Measurements from ENCODE around the gene RSPO3.
"Not testable (repeated sequence)": the region's sequence is repeated elsewhere in the genome, so short reads cannot be mapped to it uniquely, and the experiment has no call there.

The RSPO3 gene

DNA sequence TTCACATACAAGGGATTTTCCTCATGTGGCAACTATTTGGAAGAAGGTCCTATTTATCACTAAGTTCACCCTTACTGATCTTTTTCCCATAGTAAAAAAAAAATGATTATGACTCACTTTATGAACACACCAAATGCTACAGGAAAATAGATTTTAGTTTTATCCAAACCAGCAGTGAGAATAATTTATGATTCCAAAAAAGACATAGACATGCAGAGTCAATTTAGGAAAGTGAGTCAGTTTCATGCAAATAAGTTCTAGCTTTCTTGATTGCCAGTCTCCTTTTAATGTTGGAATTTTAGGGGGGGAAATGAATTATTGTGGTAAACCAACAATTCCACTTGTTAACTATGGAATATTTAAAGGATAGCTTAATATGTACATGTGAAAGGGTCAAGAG lies 84.2 kb downstream of the RSPO3 start:
- H3K27ac ChIP-seq, result no peak overlapping the region
- TF ChIP-seq CTCF (conservative IDR thresholded peaks at IDR 0.05), result no peak

GRCh38 chr6:127204281-127204680 lies 85.8 kb downstream of the RSPO3 start:
- TF ChIP-seq CTCF (conservative IDR thresholded peaks at IDR 0.05), result no peak
- H3K27ac ChIP-seq, result no peak overlapping the region

DNA sequence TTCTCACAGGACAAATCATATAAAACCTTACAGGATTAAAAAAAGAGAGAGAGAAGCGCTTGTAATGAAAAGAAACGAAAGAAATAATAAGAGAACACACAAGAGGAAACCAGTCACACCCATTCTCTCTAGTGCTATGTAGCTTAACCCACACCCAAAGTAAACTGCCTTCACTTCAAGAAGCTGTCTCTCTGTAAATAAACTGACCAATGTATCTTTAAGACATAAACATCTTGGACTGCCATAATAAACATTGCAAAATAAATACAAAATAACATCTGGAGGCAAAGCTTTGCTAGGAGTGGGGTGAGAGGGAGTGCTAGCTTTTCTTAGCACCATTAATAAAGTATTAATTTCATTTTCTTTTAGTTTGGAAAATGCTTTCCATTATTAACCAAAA lies 86.6 kb downstream of the RSPO3 start:
- H3K27ac ChIP-seq, result no peak overlapping the region
- no peak for TF ChIP-seq CTCF (conservative IDR thresholded peaks at IDR 0.05)

GRCh38 chr6:127206531-127207095 lies 88.1 kb downstream of the RSPO3 start:
- no peak overlapping the region for H3K27ac ChIP-seq
- no peak for TF ChIP-seq CTCF (conservative IDR thresholded peaks at IDR 0.05)

GRCh38 chr6:127207591-127208120 lies 89.2 kb downstream of the RSPO3 start:
- H3K27ac ChIP-seq, result no peak overlapping the region
- TF ChIP-seq CTCF (conservative IDR thresholded peaks at IDR 0.05), result no peak

- TF ChIP-seq CTCF (conservative IDR thresholded peaks at IDR 0.05), result no peak
- H3K27ac ChIP-seq, result no peak overlapping the region
Measured at GRCh38 chr6:127210725-127211124, 92.3 kb downstream of the RSPO3 start.

- no peak overlapping the region for H3K27ac ChIP-seq
- TF ChIP-seq CTCF (conservative IDR thresholded peaks at IDR 0.05), result no peak
Measured at GRCh38 chr6:127212376-127212775, 93.9 kb downstream of the RSPO3 start.

GRCh38 chr6:127214032-127214431 lies 95.6 kb downstream of the RSPO3 start:
- not testable (repeated sequence) for H3K27ac ChIP-seq

- not testable (repeated sequence) for H3K27ac ChIP-seq
Measured at GRCh38 chr6:127214531-127214930, 96.1 kb downstream of the RSPO3 start.

Measured in VCaP (cell line).